IMR-90 (cell line): ENCODE measurements around the gene SALL4.

Experiments used
- BHLHE40 ChIP-seq: fragments of 150-350 bp; IDR thresholded peaks from 2 replicates; pipeline ENCODE4 v1.6.1; 2016; ENCODE audit warnings: mild to moderate bottlenecking, low read depth, low read length
- MAFK ChIP-seq: IDR thresholded peaks from 2 replicates; pipeline ENCODE4 v1.6.1; 2012; ENCODE audit warnings: low read depth, low read length, improper control_type of control experiment
- MAZ ChIP-seq: IDR thresholded peaks from 2 replicates; pipeline ENCODE4 v1.6.1; 2012; ENCODE audit warnings: low read depth, mild to moderate bottlenecking, low read length, improper control_type of control experiment, moderate library complexity, borderline replicate concordance
- MXI1 ChIP-seq: IDR thresholded peaks from 2 replicates; pipeline ENCODE4 v1.6.1; 2012; ENCODE audit warnings: low read depth, mild to moderate bottlenecking, low read length, moderate library complexity, borderline replicate concordance
- NFE2L2 ChIP-seq: fragments of 150-350 bp; IDR thresholded peaks from 2 replicates; pipeline ENCODE4 v1.6.1; 2016; ENCODE audit warnings: low read depth, mild to moderate bottlenecking, low read length
- POLR2A ChIP-seq: IDR thresholded peaks from 2 replicates; pipeline ENCODE4 v1.6.1; 2012; ENCODE audit warnings: mild to moderate bottlenecking, low read depth, low read length
- RCOR1 ChIP-seq: IDR thresholded peaks from 2 replicates; pipeline ENCODE4 v1.6.1; 2012; ENCODE audit warnings: mild to moderate bottlenecking, low read length, improper control_type of control experiment; ENCODE audit not compliant: insufficient replicate concordance
- SMC3 ChIP-seq: fragments of 150-350 bp; IDR thresholded peaks from 2 replicates; pipeline ENCODE4 v1.6.1; 2016; ENCODE audit warnings: low read depth, mild to moderate bottlenecking, antibody characterized with exemption, low read length, moderate library complexity
- TF ChIP-seq, protein P1 (sequence below): conservative IDR thresholded peaks from 2 replicates; pipeline ENCODE4 v1.5.1; 2012; ENCODE audit warnings: mild to moderate bottlenecking, low read depth, low read length, improper control_type of control experiment

DNA sequence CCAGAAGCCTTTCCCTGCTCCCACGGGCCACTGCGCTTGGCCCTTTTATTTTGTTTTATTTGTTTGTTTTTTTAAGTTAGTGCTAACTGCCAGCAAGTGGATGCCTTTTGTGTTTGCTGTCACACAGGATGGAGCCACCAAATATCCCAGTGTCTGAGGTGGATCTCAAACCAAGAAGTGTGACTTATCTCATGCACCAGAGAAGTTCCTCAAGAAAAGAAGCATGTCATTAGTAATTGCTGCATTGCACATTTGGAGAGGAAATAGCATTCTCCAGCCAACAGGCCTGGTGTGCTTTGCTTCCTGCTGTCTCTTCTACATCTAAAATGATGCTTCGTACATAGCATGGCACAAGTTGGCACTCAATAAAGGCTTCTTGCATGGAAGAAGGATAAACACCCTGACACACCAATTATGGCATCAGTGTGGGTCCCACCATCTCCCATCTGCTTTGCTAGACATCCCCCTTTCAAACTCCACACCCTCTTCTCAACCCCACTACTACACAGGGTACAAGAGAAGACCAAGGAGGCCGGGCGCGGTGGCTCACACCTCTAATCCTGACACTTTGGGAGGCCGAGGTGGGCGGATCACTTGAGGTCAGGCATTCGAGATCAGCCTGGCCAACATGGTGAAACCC is 32.2 kb downstream of the SALL4 start:
- TF ChIP-seq, protein P1, sequence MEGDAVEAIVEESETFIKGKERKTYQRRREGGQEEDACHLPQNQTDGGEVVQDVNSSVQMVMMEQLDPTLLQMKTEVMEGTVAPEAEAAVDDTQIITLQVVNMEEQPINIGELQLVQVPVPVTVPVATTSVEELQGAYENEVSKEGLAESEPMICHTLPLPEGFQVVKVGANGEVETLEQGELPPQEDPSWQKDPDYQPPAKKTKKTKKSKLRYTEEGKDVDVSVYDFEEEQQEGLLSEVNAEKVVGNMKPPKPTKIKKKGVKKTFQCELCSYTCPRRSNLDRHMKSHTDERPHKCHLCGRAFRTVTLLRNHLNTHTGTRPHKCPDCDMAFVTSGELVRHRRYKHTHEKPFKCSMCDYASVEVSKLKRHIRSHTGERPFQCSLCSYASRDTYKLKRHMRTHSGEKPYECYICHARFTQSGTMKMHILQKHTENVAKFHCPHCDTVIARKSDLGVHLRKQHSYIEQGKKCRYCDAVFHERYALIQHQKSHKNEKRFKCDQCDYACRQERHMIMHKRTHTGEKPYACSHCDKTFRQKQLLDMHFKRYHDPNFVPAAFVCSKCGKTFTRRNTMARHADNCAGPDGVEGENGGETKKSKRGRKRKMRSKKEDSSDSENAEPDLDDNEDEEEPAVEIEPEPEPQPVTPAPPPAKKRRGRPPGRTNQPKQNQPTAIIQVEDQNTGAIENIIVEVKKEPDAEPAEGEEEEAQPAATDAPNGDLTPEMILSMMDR = no peak
- TF ChIP-seq MXI1 = no peak
- TF ChIP-seq NFE2L2 = no peak
- TF ChIP-seq SMC3 = no peak
- TF ChIP-seq POLR2A = no peak
- no peak for TF ChIP-seq MAZ
- TF ChIP-seq BHLHE40 = no peak
- TF ChIP-seq MAFK = no peak
- TF ChIP-seq RCOR1 = no peak
